ENCODE results near the gene HEATR5A. TPM values are rescaled to one million over a fixed set of nuclear protein-coding genes. Genes with fewer than 3 reads are reported as not detected.

The HEATR5A gene
- total and polyA plus RNA-seq, 9 of the 15 experiments (the other 6 are each of a cell fraction or from before 2014, with no cell fraction given): 8.0 to 50.9 (median 23.0) TPM

DNA sequence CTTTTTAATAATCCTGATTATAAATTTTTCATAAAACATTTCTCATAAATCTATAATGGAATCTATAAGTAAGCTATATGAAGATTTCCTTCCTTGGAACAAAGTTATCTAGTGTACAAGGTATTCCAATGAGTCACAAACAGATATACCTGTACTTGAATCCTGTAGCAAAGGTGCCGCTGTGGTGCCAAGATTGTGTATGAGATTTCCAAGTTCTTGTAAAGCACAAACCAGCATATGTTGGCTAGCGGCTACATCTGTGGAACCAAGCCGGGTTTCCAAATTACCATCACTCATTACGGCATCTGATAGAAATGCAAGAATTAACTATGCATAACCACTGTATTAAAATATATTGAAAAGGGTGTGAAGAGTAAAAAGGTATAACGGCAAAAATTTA lies 34.1 kb downstream of the HEATR5A start (continued):
- TF ChIP-seq, protein P1, sequence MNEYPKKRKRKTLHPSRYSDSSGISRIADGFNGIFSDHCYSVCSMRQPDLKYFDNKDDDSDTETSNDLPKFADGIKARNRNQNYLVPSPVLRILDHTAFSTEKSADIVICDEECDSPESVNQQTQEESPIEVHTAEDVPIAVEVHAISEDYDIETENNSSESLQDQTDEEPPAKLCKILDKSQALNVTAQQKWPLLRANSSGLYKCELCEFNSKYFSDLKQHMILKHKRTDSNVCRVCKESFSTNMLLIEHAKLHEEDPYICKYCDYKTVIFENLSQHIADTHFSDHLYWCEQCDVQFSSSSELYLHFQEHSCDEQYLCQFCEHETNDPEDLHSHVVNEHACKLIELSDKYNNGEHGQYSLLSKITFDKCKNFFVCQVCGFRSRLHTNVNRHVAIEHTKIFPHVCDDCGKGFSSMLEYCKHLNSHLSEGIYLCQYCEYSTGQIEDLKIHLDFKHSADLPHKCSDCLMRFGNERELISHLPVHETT (CRISPR knock-in tag; conservative IDR thresholded peaks at IDR 0.05 in 1 of 2, IDR thresholded peaks at IDR 0.05 in 1 of 2): no peak
- TF ChIP-seq ZNF212 (CRISPR knock-in tag; IDR thresholded peaks at IDR 0.05) (no peak), ZNF764 (CRISPR knock-in tag; IDR thresholded peaks at IDR 0.05; ENCODE audit: low read depth) (no peak), ZNF717 (CRISPR knock-in tag; IDR thresholded peaks at IDR 0.05) (no peak), ZNF146 (CRISPR knock-in tag; IDR thresholded peaks at IDR 0.05; ENCODE audit: unreplicated experiment) (no peak), ZNF134 (CRISPR knock-in tag; conservative IDR thresholded peaks at IDR 0.05) (no peak), CBFB (CRISPR knock-in tag; IDR thresholded peaks at IDR 0.05) (no peak), ZNF785 (CRISPR knock-in tag; IDR thresholded peaks at IDR 0.05) (no peak), HNRNPH1 (optimal IDR thresholded peaks at IDR 0.05; ENCODE audit: low read depth, low read length) (no peak), FOSL1 (tag; conservative IDR thresholded peaks at IDR 0.05) (no peak)
- TF ChIP-seq, protein P2, sequence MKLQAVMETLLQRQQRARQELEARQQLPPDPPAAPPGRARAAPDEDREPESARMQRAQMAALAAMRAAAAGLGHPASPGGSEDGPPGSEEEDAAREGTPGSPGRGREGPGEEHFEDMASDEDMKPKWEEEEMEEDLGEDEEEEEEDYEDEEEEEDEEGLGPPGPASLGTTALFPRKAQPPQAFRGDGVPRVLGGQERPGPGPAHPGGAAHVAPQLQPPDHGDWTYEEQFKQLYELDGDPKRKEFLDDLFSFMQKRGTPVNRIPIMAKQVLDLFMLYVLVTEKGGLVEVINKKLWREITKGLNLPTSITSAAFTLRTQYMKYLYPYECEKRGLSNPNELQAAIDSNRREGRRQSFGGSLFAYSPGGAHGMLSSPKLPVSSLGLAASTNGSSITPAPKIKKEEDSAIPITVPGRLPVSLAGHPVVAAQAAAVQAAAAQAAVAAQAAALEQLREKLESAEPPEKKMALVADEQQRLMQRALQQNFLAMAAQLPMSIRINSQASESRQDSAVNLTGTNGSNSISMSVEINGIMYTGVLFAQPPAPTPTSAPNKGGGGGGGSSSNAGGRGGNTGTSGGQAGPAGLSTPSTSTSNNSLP (IDR thresholded peaks at IDR 0.05; ENCODE audit: borderline replicate concordance, low read depth, low read length): no peak
